ENCODE results near the gene SLC10A2.

GRCh38 chr13:103029798-103030197 is 36.4 kb downstream of the SLC10A2 start:
- TF ChIP-seq CTCF (IDR thresholded peaks at IDR 0.05; ENCODE audit: insufficient read depth, low read length, poor library complexity, severe bottlenecking) (no peak), EZH2phosphoT487 (conservative IDR thresholded peaks at IDR 0.05; ENCODE audit: low read length) (no peak)

All from SU-DHL-6 (cell line).